Lung (tissue), 12 donors: Measurements from ENCODE around the gene EPHA6. TPM values are rescaled to one million over a fixed set of nuclear protein-coding genes. Genes with fewer than 3 reads are reported as not detected.

Experiments used
- ATAC-seq: fragments of 200-7000 bp; cut with Tn5 transposase; one replicate; pipeline ENCODE4 v1.9.1; 2020; ENCODE audit warnings: moderate number of reproducible peaks; ENCODE audit not compliant: insufficient read depth, low FRiP score
- DNase-seq, 3 donors: peaks; one replicate each; pipeline ENCODE4 v3.0.0-alpha.2; 2013 to 2017
- H3K27ac ChIP-seq, 2 donors: one replicate each; pipeline ENCODE4 v1.5.1; 2013; ENCODE audit warnings: mild to moderate bottlenecking in 2 of 2, moderate library complexity in 2 of 2, control low read depth in 1 of 2, inconsistent platforms in 1 of 2, low read depth in 1 of 2, low read length in 1 of 2
- H3K27me3 ChIP-seq, 3 donors: one replicate each; pipeline ENCODE4 v1.5.1; 2013; ENCODE audit warnings: low read length in 2 of 3; ENCODE audit not compliant: control insufficient read depth in 3 of 3, insufficient read depth in 3 of 3
- H3K36me3 ChIP-seq, 4 donors: one replicate each; pipeline ENCODE4 v1.5.1; 2013; ENCODE audit warnings: low read length in 4 of 4, mild to moderate bottlenecking in 1 of 4, moderate library complexity in 1 of 4; ENCODE audit not compliant: control insufficient read depth in 4 of 4, insufficient read depth in 4 of 4
- H3K4me1 ChIP-seq, 5 donors: one replicate each; pipeline ENCODE4 v1.5.1; 2013; ENCODE audit warnings: low read length in 5 of 5, mild to moderate bottlenecking in 2 of 5, moderate library complexity in 1 of 5; ENCODE audit not compliant: control insufficient read depth in 5 of 5, insufficient read depth in 5 of 5
- H3K4me3 ChIP-seq: one replicate; pipeline ENCODE4 v1.5.1; 2013; ENCODE audit warnings: mild to moderate bottlenecking, control low read depth, moderate library complexity
- H3K9ac ChIP-seq, 2 donors: one replicate each; pipeline ENCODE4 v1.5.1; 2013; ENCODE audit warnings: low read length in 2 of 2, control low read depth in 1 of 2; ENCODE audit not compliant: insufficient read depth in 1 of 2
- H3K9me3 ChIP-seq, 4 donors: one replicate each; pipeline ENCODE4 v1.5.1; 2013; ENCODE audit warnings: low read length in 3 of 4, mild to moderate bottlenecking in 1 of 4, moderate library complexity in 1 of 4; ENCODE audit not compliant: control insufficient read depth in 4 of 4, insufficient read depth in 3 of 4
- CTCF ChIP-seq: IDR thresholded peaks from 2 replicates; pipeline ENCODE4 v1.5.1; 2012; ENCODE audit warnings: mild to moderate bottlenecking; ENCODE audit errors: control extremely low read depth, extremely low read depth
- WGBS, 2 donors: extraction: QIAGEN DNeasy Blood & Tissue Kit; methylation state at CpG; one replicate each; pipeline ENCODE4 v1.1.7; 2013; 5-methylcytosine and 5-hydroxymethylcytosine counted together
- polyA plus RNA-seq, 2 donors: library from polyadenylated mRNA; stranded (reverse); fragments of 200-250 nt; gene quantifications; one replicate each; pipeline ENCODE4 v1.2.1, GENCODE V29; 2013
- total RNA-seq, 2 donors: library from RNA; depleted of rRNA in 1 of 2; stranded (reverse); fragments of >200 nt in 1 of 2; gene quantifications; one replicate each; pipeline ENCODE4 v1.2.1, GENCODE V29; 2014 to 2021
- donor health status: control.
- donor health status: control.
- donor health status: Bipolar disorder and iron deficiency.
- donor health status: healthy.
- donor health status: DM: yes; HTN: yes; CAD: no.

Gene EPHA6
- total and polyA plus RNA-seq, 4 donors = 0.31 to 1.3 TPM; not detected in 2

DNA sequence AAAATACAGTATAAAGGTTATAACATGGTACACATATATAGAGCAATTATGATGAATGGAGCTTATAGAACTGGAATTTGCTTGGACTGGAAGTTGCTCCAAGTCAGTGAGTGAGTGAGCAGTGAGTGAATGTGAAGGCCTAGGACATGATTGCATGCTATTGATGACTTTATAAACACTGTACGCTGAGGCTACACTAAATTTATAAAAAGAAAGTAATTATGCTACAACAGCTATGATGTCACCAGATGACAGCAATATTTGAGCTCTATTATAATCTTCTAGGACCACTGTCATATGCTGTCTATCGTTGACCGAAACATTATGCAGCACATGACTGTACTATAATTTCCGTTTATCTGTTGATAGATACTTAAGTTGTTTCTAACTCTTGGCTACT lies 463.3 kb downstream of the EPHA6 start:
- Histone ChIP-seq H3K4me1 (no peaks in the 10 kb centered on the region), H3K9me3 (no peaks in the 10 kb centered on the region), H3K9ac (no peak overlapping the region), H3K27me3 (no peaks in the 10 kb centered on the region), H3K4me3 (no peak overlapping the region), H3K27ac (no peak overlapping the region), H3K36me3 (no peaks in the 10 kb centered on the region)
- no peak for TF ChIP-seq CTCF
- ATAC-seq (no peak), DNase-seq (no peak)
- 88 to 89% methylated on average over 4 of the region's 4 CpGs for WGBS, 2 donors

- Histone ChIP-seq H3K4me3 (no peak overlapping the region), H3K27ac (no peak overlapping the region), H3K9me3 (no peaks in the 10 kb centered on the region), H3K27me3 (no peaks in the 10 kb centered on the region), H3K4me1 (no peaks in the 10 kb centered on the region), H3K9ac (no peak overlapping the region), H3K36me3 (no peaks in the 10 kb centered on the region)
- no peak for TF ChIP-seq CTCF
- ATAC-seq = no peak
- WGBS, 2 donors = 75 to 96% methylated on average over 1 of the region's 1 CpG
- DNase-seq = peak in 1 of 3 donors; percentile 20
Observed at GRCh38 chr3:97278506-97278905, 464.1 kb downstream of the EPHA6 start.

DNA sequence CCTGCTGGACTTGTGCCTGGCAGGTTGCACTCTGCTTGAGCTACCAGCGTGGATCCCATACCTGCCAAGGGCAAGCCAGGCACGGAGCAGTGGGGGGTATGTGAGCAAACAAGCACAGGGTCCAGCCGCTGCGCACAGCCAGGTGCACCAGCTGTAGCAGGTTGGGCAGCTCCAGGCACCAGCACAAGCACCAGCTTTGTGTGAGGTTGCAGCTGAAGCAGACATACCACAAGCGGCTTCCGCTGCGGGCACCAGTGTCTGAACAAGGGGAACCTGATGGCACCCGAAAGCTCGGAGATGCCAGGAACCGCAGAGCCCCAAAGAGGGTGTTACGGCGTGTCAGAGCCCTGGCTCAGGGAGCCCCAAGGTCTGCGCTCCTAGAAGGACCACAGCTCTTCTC lies 477.5 kb downstream of the EPHA6 start:
- no peaks in the 10 kb centered on the region for H3K27me3 ChIP-seq
- no peaks in the 10 kb centered on the region for H3K36me3 ChIP-seq
- no peak for TF ChIP-seq CTCF
- ATAC-seq = no peak
- H3K9me3 ChIP-seq = peaks cover 0 to 19% (median 0%) of the 10 kb centered on the region in 4 donors
- WGBS, 2 donors = 94 to 95% methylated on average over 13 of the region's 13 CpGs
- DNase-seq = no peak
- H3K27ac ChIP-seq = no peak overlapping the region
- H3K4me1 ChIP-seq = no peaks in the 10 kb centered on the region
- no peak overlapping the region for H3K9ac ChIP-seq
- no peak overlapping the region for H3K4me3 ChIP-seq

DNA sequence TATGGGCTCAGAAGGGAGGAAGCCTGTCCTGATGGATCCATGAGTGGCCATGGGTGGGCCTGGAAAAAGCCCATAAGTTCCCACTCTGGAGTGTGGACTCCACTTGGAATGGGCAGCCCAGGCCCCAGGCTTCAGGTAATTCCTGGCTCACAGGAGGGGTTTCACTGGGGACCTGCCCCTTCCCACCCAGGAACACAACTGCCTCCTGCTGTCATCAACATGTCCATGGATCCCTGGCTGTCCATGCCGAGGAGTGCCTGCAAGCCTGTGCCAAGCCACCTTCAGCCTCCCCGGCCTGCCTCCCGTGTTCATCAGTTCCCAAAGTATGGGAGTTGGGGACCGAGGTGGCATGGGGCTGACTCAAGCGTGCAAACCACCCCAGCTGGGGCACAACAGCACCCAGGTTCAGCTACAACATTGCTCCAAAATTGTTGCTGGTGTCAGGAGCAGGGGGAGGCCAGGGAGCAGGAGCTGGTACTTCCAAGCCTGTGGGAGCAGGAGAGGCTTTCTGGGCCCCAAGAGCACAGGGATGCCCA lies 479.3 kb downstream of the EPHA6 start:
- Histone ChIP-seq H3K9me3 (peaks cover 0 to 19% (median 0%) of the 10 kb centered on the region in 4 donors), H3K27me3 (no peaks in the 10 kb centered on the region), H3K4me1 (no peaks in the 10 kb centered on the region), H3K9ac (no peak overlapping the region), H3K27ac (no peak overlapping the region), H3K36me3 (no peaks in the 10 kb centered on the region), H3K4me3 (no peak overlapping the region)
- no peak for TF ChIP-seq CTCF
- 86 to 90% methylated on average over 5 of the region's 5 CpGs for whole genome bisulfite sequencing, 2 donors
- DNase-seq (no peak), ATAC-seq (no peak)
